T-helper 22 cell (primary cell): ENCODE measurements around the gene ZFP42.
"Not testable (repeated sequence)": the region's sequence is repeated elsewhere in the genome, so short reads cannot be mapped to it uniquely, and the experiment has no call there.

Experiments used
- DNase-seq: peaks from one replicate; pipeline ENCODE4 v3.0.0-alpha.2; 2020; ENCODE audit warnings: low read depth

Gene ZFP42

DNA sequence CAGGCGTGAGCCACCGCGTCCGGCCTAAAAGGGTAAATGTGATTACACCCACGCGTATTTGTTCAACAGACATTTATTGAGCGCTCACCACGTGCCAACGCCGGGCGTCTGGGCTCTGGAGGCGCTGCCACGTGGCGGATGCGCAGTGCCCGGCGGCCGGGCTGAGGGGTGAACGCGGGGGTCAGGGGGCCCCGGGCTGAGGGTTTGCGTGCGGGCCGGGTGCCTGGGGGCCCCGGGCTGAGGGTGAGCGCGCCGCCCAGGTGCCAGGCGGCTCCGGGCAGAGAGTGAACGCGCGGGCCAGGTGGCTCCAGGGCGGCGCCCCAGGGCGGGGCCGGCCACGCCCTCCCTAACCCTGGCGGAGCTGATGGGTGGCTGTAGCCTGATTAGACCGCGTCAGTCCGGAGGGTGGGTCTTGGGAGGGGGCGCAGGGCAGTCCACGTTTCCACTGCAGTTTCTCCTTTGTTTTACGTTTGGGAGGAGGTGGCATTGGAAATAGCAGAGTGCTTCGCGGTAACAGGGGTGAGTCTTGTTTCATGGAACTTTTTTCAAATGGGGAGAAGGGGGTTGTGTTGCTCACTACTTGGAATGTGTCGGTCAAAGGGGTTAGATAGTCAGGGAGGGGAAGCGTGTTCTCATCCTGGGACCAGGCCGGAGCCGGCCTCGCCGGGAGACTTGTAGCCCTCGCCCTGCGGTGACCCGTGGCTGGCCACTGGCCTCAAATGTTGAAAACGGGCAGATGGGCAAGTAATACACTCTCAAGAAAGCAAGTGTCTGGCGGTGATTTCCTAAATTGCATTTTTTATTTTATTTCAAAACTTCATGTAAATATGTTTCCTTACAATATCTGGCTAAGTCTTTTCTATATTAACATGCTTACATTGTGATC lies at the start of gene ZFP42:
Gene ZFP42, plus strand, starts transcription at position 450 of the 886 bp plus-strand sequence. CDS start 7,037 bp downstream, outside the sequence.
- no peak for DNase-seq

DNA sequence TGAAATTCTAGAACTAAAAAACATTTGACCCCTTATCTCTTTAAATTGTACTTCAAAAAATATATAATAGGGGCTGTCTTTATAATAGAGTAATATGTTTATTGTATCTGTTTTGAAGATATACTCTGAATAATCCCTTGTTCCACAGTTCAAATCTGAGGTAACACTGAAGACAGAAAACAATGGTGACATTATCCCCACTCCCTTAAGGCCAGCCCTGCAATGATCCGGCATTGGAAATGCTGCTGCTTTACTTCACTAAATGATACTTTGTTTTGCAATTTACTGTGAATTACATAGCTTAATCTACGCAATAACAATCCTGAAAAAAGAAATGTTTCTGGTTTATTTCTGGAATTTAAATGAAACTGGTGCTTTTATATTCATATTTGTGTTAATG lies 34.4 kb upstream of the ZFP42 start:
- DNase-seq, result no peak

DNA sequence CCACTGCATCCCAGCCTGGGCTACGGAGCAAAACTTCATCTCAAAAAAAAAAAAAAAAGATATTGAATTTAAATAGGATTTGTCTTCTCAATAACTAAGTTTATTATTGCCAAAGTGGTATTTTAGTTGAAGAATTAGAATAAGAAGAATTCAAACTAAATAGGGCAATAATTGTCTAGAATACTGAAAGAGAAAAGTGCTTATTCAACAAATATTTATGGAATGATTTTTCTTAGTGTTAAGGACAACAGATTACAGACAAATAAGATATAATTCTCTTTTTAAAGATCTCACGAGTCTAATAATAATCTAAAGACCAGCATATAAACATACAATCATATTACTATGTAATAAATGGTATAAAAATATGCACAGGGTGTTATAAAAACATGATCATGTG lies 33.6 kb upstream of the ZFP42 start:
- DNase-seq, result no peak

DNA sequence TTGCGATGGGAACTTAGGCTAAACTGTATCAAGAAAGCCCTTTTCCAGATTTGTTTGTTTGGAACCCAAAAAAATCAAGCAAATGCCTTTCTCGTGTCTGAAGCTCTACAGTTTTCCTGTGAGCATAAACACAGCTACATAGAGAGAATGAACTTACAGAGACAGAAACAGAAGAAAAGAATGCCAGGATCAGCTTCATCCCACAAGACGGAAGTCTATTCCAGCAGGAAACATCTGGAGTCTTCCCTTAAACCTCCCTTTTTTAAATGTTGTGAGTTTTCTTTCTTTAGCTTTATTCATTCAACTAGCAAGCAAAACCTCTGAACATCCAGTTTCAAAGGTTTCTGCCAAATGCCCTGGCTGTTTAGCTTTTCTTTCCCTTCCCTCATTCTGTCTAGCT lies 32.6 kb upstream of the ZFP42 start:
- DNase-seq, result no peak

DNA sequence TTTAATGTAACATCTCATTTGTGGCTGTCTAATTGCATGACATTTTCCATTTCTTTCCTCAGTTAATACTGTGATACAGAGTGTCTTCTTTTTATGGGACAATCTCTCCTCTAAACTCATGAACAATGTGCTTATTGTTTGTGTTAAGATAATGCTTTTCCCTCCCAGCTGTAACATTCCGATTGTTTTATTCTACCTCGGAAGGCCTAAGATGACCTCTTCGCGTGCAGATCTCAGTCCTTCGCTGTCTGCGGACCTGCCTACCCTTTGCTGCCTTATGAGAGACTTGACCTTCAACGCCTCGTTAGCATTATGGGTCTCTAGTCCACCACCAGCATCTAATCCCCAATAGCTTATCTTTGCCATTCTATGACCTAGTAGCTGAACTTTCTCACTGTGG lies 29.8 kb upstream of the ZFP42 start:
- no peak for DNase-seq

DNA sequence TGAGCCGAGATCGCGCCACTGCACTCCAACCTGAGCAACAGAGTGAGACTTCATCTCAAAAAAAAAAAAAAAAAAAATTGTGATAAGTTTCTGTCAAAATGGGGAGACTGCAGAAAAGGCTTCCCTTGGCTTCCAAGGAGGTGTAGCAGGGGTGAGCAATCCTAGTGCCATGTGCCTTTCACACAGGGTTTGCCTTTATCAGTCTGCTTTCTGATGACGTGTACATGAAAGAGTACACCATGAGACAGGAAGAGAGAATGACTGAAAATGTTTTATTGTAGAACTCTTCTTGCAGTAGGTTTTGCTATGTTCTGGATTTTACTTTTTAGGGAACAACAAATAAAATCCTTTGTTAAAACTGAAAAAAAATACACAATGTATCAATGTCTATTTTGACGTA lies 23.4 kb upstream of the ZFP42 start:
- no peak for DNase-seq

DNA sequence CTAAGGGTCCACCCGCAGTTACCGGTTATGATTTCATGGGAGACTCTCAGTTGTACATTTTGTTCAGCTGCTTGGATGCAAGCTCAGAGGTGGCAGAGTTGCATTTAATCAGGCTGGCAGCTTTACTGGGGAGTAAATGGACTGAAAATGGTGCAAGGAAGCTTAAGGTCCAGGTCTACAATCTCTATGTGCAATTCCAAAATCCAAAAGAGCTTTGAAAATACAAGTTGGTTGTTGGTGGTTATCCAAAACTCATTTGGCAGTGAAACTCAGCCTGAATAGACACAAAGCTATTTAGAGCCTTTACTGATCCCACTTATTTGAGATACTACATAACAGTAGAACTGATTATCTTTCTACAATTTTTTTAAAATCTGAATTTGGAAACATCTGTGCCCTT lies 11.8 kb upstream of the ZFP42 start:
- DNase-seq, result no peak

DNA sequence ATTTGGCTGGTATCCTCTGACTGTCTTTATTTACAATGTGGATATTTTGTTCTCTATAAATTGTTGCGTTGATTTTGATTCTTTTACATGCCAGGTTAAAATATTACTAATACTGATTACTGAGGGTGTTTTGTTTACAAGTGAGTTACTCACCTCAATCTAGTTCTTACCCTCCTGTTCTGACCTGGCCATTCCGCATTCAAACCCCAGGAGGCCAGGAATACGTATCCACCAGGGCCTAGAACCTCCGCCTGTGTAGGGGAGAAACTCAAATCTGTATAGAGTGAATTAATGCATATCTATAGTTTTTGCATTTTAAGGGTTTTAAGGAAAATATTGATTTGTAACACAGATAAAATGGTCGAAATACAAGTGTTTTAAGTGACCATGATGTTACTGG lies 2.6 kb upstream of the ZFP42 start:
- no peak for DNase-seq

DNA sequence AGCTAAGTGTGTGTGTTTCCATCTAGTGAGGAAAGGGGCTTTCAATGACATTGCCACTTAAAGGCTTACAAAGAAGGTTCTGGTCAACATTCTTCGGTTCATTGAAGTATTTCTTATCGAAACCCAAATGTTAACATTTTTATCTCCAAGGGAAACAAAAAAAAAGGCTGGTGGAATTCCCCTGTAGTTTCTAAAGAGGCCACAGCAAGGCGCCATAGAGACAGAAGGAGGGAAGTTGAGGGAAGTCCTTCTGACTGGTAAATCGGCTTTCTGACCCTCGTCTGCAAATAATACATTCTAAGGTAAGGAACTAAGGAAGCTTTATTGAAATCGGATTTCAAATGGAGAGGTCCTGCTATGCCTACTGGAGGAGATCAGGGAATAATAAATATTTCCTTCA lies 1.7 kb upstream of the ZFP42 start:
- no peak for DNase-seq

DNA sequence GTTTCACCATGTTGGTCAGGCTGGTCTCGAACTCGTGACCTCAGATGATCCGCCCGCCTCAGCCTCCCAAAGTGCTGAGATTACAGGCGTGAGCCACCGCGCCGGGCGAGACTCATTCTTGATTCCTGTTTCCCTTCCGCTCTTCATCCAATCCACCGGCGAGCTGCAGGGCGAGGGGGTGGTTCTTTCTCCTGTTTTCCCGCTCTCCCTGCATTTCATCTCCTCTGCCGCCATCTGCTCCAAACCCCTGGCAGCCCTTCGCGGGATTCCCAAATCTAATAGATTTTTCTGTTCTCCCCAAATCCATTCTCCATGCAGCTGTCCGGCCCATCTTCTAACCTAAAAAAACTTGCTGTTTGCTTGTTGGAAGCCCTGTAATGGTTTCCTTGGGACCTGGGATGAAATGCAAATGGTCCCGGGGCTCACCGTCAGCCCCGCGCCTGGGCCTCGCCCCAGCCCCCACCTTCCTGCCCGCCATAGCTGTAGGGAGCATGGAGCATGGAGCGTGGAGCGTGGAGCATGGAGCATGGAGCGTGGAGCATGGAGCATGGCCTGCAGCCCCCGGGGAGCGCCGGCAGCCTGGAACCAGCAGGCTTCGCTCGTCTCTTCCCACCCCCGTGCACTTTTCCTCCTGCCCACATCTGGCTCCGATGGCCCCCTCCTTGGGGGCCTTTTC lies 1.1 kb downstream of the ZFP42 start:
- DNase-seq, result no peak

DNA sequence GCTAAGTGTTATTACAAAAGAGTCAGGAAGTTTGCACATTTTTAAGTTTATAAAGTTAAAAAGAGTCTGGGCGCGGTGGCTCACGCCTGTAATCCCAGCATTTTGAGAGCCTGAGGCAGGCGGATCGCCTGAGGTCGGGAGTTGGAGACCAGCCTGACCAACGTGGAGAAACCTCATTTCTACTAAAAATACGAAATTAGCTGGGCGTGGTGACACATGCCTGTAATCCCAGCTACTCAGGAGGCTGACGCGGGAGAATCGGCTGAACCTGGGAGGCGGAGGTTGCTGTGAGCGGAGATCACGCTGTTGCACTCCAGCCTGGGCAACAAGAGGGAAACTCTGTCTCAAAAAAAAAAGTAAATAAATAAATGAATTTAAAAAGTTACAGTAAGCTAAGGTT lies 2.4 kb downstream of the ZFP42 start:
- DNase-seq, result not testable (repeated sequence)

DNA sequence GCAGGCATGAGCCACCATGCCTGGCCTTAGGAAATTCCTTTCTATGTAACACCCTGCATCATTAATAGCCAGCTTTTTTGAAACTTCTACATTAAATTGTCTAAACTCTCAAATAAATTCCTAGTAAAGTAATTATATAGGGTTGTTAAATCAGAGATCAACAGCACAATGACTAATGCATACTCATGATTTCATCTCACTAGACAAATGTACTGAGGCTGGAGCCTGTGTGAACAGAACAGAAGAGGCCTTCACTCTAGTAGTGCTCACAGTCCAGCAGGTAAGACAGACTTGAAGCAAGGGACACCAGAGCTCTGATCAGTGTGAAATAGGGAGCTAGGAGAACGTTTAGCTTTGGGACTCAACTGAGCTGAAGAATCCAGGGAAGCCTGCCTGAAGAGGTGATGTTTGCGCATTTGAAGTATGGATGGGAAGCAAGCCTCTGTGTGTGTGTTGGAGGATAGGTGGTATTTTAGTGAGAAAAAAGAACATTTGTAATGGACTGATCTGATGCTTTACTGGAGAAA lies 3.9 kb downstream of the ZFP42 start:
- no peak for DNase-seq

DNA sequence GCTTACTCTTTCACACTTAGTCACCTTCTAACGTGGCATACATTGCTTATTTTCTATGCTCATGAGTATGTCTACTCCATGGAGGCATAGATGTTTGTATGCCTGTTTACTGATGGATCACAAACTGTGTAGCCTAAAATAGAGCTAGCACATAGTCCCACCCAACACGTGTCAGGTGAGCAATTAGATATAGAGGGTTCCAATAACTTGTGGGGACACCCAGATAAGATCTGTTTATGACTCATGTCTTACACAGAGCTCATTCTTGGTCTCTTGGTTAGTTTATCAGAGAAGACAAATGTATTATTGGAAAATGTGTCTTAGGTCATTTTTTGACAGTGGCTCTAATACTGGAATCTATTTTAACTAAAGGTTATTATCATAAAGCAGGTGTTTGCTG lies 6.8 kb downstream of the ZFP42 start:
- DNase-seq, result no peak

DNA sequence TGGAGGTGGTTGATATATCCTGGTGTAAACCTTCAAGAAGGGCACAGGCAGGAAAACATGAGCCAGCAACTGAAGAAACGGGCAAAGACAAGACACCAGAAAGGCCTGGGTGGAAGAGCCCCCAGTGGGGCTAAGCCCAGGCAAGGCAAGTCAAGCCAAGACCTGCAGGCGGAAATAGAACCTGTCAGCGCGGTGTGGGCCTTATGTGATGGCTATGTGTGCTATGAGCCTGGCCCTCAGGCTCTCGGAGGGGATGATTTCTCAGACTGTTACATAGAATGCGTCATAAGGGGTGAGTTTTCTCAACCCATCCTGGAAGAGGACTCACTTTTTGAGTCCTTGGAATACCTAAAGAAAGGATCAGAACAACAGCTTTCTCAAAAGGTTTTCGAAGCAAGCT lies 7.2 kb downstream of the ZFP42 start:
- no peak for DNase-seq

DNA sequence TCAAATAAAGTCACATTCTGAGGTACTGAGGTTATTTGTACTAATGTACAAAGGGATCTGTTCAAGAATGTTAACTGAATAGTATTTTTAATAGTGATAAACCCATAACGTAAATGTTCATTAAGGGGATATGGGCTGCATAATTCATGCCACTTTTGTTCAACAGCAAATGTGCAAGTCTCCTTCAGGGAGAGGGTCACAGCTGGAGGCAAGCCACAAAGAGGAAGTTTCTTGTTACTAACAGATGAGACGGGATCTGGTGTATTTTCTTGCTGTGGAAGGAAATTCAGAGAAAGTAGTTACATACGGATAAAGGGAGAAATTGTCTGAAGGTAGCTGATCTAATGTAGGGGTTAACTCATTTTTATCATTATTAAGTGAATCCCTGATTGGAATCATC lies 10.0 kb downstream of the ZFP42 start:
- DNase-seq, result no peak

DNA sequence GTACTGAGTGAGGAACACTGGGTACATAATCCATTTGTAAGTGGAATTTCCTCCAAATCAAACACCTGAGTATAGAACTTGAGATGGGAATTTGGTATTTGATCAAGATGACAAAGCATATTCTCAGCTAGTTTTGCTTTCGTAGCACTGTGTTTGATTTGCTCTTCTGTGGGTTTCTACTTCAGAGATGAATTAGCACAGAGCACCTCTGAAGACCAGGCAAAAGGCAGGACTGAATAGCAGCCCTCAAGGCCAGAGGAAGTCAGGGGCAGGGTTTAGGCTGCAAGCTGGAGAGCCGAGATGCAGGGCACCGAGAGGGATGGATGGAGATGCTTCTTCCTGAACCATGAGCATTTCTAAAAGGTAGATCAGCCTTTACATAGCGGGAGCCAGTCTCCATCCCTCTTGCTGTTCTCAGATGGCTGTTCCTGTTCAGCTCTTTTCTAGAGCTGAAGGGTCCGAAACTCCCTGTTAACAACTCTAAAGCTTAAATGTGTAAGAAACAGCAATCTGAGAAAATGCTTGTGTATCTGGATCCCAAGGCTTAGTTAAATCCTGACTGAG lies 10.8 kb downstream of the ZFP42 start:
- no peak for DNase-seq

DNA sequence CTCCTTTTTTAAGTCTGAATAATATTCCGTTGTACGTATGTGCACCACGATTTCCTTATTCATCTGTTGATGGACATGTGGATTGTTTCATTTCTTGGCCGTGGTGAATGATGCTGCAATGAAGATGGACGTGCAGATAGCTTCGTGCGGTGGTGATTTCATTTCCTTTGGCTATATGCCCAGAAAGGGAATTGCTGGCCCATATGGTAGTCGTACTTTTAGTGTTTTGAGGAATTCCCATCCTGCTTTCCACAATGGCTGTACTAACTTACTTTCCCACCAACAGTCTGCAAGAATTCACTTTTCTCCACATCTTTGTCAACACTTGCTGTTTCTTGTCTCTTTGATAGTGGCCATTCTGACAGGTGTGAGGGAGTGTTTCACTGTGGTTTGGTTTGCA lies 12.8 kb downstream of the ZFP42 start:
- DNase-seq, result no peak

DNA sequence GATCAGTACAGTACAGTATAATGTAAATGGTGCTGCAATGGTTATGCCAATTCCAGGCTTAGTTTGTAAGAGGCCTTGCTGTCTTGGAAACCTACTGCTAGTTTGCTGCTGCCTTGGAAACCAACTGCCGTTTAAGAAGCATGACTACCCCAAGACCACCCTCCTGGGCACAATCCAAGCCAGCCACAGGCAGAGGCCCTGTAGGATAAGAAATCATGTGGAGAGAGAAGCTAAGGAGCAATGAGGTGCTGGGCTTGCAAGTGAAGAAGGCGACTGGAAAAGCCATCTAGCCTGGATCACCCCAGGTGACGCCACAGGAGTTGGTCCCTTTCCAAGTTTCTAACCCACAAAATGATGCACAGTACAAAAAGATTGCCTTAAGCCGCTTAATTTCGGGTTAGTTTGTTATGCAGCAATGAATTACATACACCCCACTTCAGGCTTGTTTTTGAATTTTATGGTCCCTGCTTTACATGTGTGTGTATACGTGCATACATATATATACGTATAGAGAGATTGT lies 16.9 kb downstream of the ZFP42 start:
- no peak for DNase-seq

DNA sequence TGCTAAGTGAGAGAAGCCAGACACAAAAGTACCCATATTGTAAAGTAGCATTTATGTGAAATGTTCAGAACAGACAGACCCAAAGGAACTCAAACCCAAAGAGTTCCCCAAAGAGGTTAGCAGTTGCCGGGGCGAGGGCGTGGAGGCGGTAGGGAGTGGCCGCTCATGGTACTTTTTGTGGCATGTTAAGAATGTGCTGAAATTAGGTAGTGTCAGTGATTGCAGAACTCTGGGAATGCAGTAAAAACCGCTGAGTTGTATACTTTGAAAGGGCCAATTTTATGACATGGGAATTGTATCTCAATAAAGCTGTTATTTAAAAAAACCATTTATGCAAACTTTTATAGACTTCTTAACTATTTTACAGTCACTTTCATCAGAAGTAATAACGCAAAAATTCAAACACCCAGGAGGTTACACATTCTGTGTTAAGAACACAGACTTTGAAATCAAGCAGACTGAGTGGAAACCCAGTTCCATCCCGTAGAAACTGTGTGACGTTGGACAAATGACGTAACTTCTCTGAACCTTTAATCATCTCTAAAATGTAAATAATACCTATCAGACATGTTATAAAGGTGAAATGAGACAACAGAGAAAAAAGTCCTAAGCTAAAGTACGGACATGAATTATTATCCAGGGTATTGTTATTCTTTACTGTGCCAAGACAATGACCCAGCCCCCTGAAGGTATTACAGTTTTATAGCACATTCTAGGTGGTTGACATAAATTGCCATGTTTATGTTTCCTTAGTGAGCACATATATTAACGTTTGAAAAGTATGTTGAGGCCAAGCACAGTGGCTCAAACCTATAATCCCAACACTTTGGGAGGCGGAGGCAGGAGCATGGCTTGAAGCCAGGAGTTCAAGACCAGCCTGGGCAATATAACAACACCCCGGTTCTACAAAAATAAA lies 19.7 kb downstream of the ZFP42 start:
- DNase-seq, result no peak

DNA sequence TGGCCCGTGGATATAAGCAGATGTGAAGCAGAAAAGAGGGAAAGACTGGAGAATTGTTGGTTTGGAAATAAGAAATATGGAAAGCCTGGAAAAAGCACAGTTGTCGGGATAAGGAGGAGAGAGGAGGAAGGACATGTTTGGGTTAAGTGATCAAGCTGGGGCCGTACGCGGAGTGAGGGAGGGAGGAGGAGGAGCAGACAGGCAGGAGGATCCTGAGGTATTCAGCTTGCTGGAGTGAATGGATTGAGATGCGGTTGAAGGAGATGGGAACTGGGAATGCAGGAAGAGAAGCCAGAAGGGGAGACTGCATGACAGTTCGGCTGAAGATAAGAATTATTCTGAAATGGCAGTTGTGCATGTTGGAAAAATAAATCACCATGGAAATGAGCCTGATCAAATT lies 21.2 kb downstream of the ZFP42 start:
- no peak for DNase-seq

DNA sequence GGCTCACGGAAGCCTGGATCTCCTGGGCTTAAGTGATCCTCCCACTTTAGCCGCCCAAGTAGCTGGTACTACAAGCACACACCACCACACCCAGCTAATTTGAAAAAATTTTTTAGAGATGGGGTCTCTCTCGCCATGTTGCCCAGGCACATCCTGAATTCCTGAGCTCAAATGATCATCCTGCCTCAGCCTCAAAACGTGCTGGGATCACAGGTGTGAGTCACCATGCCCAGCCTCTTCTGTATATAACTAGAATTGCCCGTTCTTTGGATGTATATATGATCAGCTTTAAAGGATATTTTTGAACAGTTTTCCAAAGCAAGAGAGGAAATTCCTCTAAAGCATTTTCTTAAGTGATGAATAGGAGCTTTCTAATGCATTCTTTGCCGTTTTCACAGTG lies 22.7 kb downstream of the ZFP42 start:
- no peak for DNase-seq
